Nephron (organoid): ENCODE data around the gene CSNK1D.

Experiments
- H3K27ac Mint-ChIP-seq, 3 experiments: 2 replicates each; pipeline ENCODE4 v1.8.0; 2020; ENCODE audit warnings: mixed read lengths in 3 of 3, mild to moderate bottlenecking in 2 of 3, moderate library complexity in 1 of 3
- H3K27me3 Mint-ChIP-seq: 2 replicates; pipeline ENCODE4 v1.8.0; 2021; ENCODE audit warnings: low read depth, mild to moderate bottlenecking, moderate library complexity, mixed read lengths
- H3K36me3 Mint-ChIP-seq: 2 replicates; pipeline ENCODE4 v1.8.0; 2020; ENCODE audit warnings: low read depth, mixed read lengths
- H3K4me1 Mint-ChIP-seq: 2 replicates; pipeline ENCODE4 v1.8.0; 2020; ENCODE audit warnings: mixed read lengths
- H3K4me3 Mint-ChIP-seq, 3 experiments: 2 replicates each; pipeline ENCODE4 v1.8.0; 2020; ENCODE audit warnings: mild to moderate bottlenecking in 3 of 3, mixed read lengths in 3 of 3, moderate library complexity in 2 of 3
- H3K9me3 Mint-ChIP-seq: 2 replicates; pipeline ENCODE4 v1.8.0; 2020; ENCODE audit warnings: mixed read lengths
- TF ChIP-seq, protein P1 (sequence below), 3 experiments: fragments of 200-600 bp; sonication (generic); IDR thresholded peaks; one replicate each; pipeline ENCODE4 v1.5.0; 2021; ENCODE audit warnings: antibody characterized with exemption in 3 of 3; ENCODE audit not compliant: unreplicated experiment in 3 of 3

The CSNK1D gene

DNA sequence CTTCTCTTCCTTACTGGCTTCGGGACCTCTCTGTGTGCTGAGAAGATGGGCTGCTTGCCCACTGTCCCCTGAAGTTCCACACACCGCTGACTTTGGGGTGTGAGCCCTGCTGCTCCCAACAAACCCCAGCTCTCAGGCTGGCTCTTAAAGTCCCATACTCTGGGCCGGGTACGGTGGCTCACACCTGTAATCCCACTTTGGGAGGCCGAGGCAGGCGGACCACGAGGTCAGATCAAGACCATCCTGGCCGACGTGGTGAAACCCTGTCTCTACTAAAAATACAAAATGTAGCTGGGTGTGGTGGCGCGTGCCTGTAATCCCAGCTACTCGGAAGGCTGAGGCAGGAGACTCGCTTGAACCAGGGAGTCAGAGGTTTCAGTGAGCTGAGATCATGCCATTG, 26.7 kb upstream of the CSNK1D start:
- Mint-ChIP-seq H3K4me3 (no peak overlapping the region), H3K4me1 (peaks cover 39% of the 10 kb centered on the region), H3K27ac (peak overlapping the region in 2 of 3 experiments; percentile 67 to 74), H3K27me3 (peaks cover 6% of the 10 kb centered on the region), H3K36me3 (no peaks in the 10 kb centered on the region), H3K9me3 (no peaks in the 10 kb centered on the region)
- TF ChIP-seq, protein P1, sequence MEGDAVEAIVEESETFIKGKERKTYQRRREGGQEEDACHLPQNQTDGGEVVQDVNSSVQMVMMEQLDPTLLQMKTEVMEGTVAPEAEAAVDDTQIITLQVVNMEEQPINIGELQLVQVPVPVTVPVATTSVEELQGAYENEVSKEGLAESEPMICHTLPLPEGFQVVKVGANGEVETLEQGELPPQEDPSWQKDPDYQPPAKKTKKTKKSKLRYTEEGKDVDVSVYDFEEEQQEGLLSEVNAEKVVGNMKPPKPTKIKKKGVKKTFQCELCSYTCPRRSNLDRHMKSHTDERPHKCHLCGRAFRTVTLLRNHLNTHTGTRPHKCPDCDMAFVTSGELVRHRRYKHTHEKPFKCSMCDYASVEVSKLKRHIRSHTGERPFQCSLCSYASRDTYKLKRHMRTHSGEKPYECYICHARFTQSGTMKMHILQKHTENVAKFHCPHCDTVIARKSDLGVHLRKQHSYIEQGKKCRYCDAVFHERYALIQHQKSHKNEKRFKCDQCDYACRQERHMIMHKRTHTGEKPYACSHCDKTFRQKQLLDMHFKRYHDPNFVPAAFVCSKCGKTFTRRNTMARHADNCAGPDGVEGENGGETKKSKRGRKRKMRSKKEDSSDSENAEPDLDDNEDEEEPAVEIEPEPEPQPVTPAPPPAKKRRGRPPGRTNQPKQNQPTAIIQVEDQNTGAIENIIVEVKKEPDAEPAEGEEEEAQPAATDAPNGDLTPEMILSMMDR (IDR thresholded peaks at IDR 0.05; ENCODE audit: unreplicated experiment in 3 of 3), result no peak

DNA sequence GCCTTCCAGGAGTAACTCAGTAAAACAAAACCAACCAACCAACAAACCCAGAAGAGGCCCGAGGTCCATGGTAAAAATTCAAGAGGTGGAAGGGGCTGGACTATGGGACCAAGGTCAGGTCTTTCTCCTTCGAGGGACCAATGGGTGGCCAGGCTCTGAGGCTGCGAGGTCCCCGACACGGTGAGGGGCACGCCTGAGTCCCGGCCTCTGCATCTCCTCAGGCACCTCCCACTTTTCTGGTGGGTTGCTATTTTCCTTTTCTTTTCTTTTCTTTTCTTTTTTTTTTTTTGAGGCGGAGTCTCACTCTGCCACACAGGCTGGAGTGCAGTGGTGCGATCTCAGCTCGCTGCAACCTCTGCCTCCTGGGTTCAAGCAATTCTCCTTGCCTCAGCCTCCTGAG, 26.0 kb upstream of the CSNK1D start:
- Mint-ChIP-seq H3K36me3 (no peaks in the 10 kb centered on the region), H3K4me1 (peaks cover 40% of the 10 kb centered on the region), H3K27ac (peak overlapping the region in 2 of 3 experiments; percentile 67 to 74), H3K4me3 (peak overlapping the region in 1 of 3 experiments; percentile 13), H3K27me3 (peaks cover 6% of the 10 kb centered on the region), H3K9me3 (no peaks in the 10 kb centered on the region)
- TF ChIP-seq, protein P1 (IDR thresholded peaks at IDR 0.05; ENCODE audit: unreplicated experiment in 3 of 3), result no peak

DNA sequence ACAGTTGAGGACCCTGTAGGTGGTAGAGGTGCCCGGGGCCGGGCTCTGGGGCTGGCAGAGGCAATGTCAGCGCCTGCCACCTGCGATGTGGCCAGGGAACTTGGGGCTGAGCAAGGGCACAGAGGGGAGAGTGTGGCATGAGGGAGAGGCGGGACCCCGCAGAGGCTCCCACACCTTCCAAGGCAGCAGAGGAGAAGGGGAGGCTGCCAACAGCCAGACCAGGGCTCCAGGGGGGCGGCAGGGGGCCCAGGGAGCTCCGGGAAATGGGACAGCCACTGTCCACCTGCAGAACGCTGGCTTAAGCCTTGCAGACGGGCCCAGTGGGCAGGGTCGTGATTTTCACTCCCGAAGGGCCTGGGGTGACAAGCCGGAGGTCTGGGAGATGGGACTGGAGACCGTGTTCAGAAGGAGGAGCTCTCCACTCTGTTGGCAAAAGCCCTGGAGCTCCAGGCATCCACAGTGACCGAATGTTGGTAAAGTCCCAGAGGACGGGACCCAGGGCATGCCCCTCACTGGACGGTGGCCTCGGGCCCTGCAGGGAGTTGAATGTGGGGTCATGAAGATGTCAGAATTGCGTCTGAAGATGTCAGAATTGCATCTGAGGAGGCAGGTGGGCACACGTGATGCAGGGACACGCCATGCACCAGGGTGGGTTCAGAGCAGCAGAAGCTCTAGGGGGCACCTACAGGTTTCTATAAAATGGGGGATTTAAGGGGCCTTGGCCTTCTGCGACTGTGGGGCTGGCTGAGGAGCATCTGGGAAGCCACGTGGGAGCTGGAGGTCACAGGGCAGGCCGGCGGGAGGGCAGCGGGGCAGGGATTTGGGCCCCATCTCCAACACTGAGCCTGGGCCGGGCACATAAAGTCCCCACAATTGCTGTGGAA, 25.3 kb upstream of the CSNK1D start:
- peaks cover 40% of the 10 kb centered on the region for H3K4me1 Mint-ChIP-seq
- no peaks in the 10 kb centered on the region for H3K36me3 Mint-ChIP-seq
- peaks cover 6% of the 10 kb centered on the region for H3K27me3 Mint-ChIP-seq
- H3K4me3 Mint-ChIP-seq, result peak overlapping the region in 1 of 3 experiments; percentile 41
- peak overlapping the region in 1 of 3 experiments; percentile 88 for H3K27ac Mint-ChIP-seq
- no peaks in the 10 kb centered on the region for H3K9me3 Mint-ChIP-seq
- TF ChIP-seq, protein P1 (IDR thresholded peaks at IDR 0.05; ENCODE audit: unreplicated experiment in 3 of 3), result no peak

DNA sequence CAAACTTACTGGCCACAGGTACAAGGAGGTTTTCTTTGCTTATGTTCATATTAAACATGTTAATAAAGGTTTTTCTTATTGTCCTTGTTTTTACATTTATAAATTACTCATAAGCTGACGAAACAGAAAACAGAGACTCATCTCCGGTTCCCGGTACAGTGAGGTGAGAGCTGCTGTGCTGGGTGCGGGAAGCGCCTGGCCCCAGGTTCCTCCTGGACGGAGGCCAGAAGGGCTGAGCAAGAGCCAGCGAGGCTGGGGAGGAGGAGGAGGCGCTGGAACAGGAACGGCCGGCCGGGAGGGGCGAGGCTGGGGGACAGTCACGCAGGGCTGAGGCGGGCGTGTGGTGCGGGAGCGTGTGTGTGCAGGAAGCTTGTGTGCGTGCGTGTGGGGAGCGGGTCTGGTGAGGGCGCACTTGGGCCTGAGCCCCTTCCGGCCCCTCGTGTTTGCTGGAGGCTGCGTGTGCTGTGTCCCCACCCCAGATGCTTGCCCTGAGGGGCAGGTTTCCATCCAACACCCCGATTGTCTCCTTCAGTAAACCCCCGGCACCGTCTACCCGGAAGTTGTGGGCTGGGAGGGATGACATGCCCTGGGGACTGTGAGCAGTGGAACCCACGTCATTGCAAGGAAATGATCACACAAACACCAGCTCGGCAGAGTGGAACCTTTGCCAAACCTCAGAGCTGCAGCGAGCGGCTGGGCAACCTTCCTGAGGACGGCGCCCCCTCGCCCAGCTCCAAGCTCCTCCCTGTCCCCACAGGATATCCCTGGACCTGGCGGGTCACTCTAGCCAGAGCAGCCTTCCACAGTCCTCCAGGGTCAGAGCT, 24.4 kb upstream of the CSNK1D start:
- H3K27me3 Mint-ChIP-seq, result peaks cover 6% of the 10 kb centered on the region
- H3K9me3 Mint-ChIP-seq, result no peaks in the 10 kb centered on the region
- H3K4me3 Mint-ChIP-seq, result peak overlapping the region in 2 of 3 experiments; percentile 41 to 57
- peak overlapping the region in 2 of 3 experiments; percentile 87 to 88 for H3K27ac Mint-ChIP-seq
- TF ChIP-seq, protein P1 (IDR thresholded peaks at IDR 0.05; ENCODE audit: unreplicated experiment in 3 of 3), result no peak
- H3K36me3 Mint-ChIP-seq, result no peaks in the 10 kb centered on the region
- H3K4me1 Mint-ChIP-seq, result peaks cover 42% of the 10 kb centered on the region

DNA sequence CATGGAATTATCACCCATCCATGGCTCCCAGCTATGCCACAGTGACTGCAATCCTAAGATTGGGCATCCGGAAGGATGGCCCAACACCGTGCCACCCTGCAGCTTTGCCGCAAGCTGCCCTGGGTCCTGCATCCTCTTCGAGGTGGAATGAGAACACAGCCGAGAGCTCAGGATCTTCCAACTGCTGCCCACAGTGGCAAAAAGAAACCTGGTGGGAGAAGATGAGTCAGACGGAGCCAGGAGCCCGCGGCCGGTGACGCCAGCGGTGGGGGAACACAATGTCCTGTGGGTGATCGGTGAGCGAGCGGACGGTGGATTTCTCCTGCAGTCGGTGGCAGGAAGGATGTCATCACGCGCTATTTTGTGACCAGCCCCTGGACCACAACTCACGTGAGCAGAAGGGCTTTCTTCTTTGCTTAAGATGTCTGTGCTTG, 23.8 kb upstream of the CSNK1D start:
- Mint-ChIP-seq H3K9me3 (peaks cover 2% of the 10 kb centered on the region), H3K27ac (peak overlapping the region in 2 of 3 experiments; percentile 87 to 88), H3K4me1 (peaks cover 47% of the 10 kb centered on the region)

More for the DNA sequence above, 23.8 kb upstream of the CSNK1D start:
- peaks cover 6% of the 10 kb centered on the region for H3K27me3 Mint-ChIP-seq
- TF ChIP-seq, protein P1 (IDR thresholded peaks at IDR 0.05; ENCODE audit: unreplicated experiment in 3 of 3), result no peak
- peak overlapping the region in 2 of 3 experiments; percentile 41 to 67 for H3K4me3 Mint-ChIP-seq
- H3K36me3 Mint-ChIP-seq, result no peaks in the 10 kb centered on the region
